Activated naive CD4-positive, alpha-beta T cell treated with anti-CD3 and anti-CD28 coated beads for 36 hours (primary cell): Measurements from ENCODE around the gene NANS. TPM values are rescaled to one million over a fixed set of nuclear protein-coding genes. Genes with fewer than 3 reads are reported as not detected.

Experiments
- CTCF ChIA-PET: fragments of 350-600 bp; sonication (Branson Sonifier 250); formaldehyde crosslinking; loops from one replicate; lab custom pipeline; 2021; ENCODE audit warnings: antibody characterized with exemption; lab: Charles Lee
- DNase-seq: peaks from one replicate; pipeline ENCODE4 v3.0.0-alpha.2; 2020
- H3K27ac Mint-ChIP-seq: one replicate; pipeline ENCODE4 v1.8.0; 2021; ENCODE audit warnings: mild to moderate bottlenecking, mixed read lengths
- H3K27me3 Mint-ChIP-seq: one replicate; pipeline ENCODE4 v1.8.0; 2021; ENCODE audit warnings: low read depth, mixed read lengths
- H3K36me3 Mint-ChIP-seq: one replicate; pipeline ENCODE4 v1.8.0; 2021; ENCODE audit warnings: low read depth, mixed read lengths
- H3K4me1 Mint-ChIP-seq: one replicate; pipeline ENCODE4 v1.8.0; 2021; ENCODE audit warnings: low read depth, mixed read lengths
- H3K4me3 Mint-ChIP-seq: one replicate; pipeline ENCODE4 v1.8.0; 2021; ENCODE audit warnings: mild to moderate bottlenecking, moderate library complexity, mixed read lengths
- H3K9me3 Mint-ChIP-seq: one replicate; pipeline ENCODE4 v1.8.0; 2021; ENCODE audit warnings: mixed read lengths
- intact Hi-C: fragments of 100-400 bp; cut with micrococcal nuclease; formaldehyde crosslinking; loops from one replicate; pipeline ENCODE4 v1.15.1; 2023
- total RNA-seq, 2 experiments: library from RNA; stranded (reverse); gene quantifications; one replicate each; pipeline ENCODE4 v1.2.3, GENCODE V29; 2021

Gene NANS
- total RNA-seq, 2 experiments from 2014 or later = 46.1 to 51.0 TPM

GRCh38 chr9:98040212-98040611 lies 16.3 kb upstream of the NANS start:
- CTCF ChIA-PET = interaction anchor here (1.0 to 2.3 kb wide), 2 partner anchors 13 to 117 kb away, joined by 4 to 12 read pairs; partner anchors contain the start of gene TRMO

DNA sequence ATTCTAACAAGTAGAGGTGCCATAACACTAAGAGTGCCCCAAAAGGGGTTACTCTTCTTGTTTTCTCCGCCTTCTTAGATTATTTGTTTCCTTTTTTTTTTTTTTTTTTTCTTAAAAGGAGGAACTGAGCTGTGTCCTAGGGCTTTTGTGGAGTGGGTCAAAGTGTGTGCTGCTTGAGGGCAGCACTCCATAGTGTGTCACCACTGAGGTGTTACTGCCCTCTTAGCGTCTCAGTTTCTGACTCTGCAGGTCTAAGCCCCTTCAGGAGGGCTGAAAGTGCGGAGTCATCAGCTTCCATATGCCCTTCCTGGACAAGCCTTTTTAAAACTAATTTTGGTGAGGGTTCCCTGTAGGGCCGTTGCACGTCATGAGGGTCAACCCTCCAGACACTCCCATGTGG lies 12.6 kb upstream of the NANS start:
- no peak for DNase-seq
- H3K27me3 Mint-ChIP-seq = no peaks in the 10 kb centered on the region
- H3K4me1 Mint-ChIP-seq = peaks cover 34% of the 10 kb centered on the region
- no peaks in the 10 kb centered on the region for H3K9me3 Mint-ChIP-seq
- H3K36me3 Mint-ChIP-seq = peaks cover 22% of the 10 kb centered on the region
- H3K4me3 Mint-ChIP-seq = no peak overlapping the region
- CTCF ChIA-PET = interaction anchor here (0.6 to 4.3 kb wide), 5 partner anchors 9 to 120 kb away, joined by 3 to 39 read pairs (median 13); no protein-coding TSS in a partner anchor
- H3K27ac Mint-ChIP-seq = no peak overlapping the region
- intact Hi-C loops = no loop called here

More at GRCh38 chr9:98040212-98040611, 16.3 kb upstream of the NANS start:
- Mint-ChIP-seq H3K9me3 (no peaks in the 10 kb centered on the region), H3K4me1 (peaks cover 4% of the 10 kb centered on the region), H3K27ac (no peak overlapping the region), H3K4me3 (no peak overlapping the region), H3K27me3 (no peaks in the 10 kb centered on the region), H3K36me3 (no peaks in the 10 kb centered on the region)
- intact Hi-C loops = no loop called here
- no peak for DNase-seq

GRCh38 chr9:98045234-98046179 lies 11.0 kb upstream of the NANS start:
- CTCF ChIA-PET = interaction anchor here (0.8 to 4.3 kb wide), 9 partner anchors 9 to 157 kb away, joined by 3 to 39 read pairs (median 5); partner anchors contain the start of gene ANP32B
- peak; percentile 58 for DNase-seq
- Mint-ChIP-seq H3K27me3 (no peaks in the 10 kb centered on the region), H3K4me1 (peaks cover 42% of the 10 kb centered on the region), H3K27ac (peak overlapping the region; percentile 90), H3K9me3 (no peaks in the 10 kb centered on the region), H3K36me3 (peaks cover 26% of the 10 kb centered on the region), H3K4me3 (peak overlapping the region; percentile 84)
- intact Hi-C loops = loop anchor here (1.0 kb wide), 3 partner anchors 11 to 122 kb away; partner anchors contain the start of gene NANS

GRCh38 chr9:98046180-98046543 lies 10.4 kb upstream of the NANS start:
- H3K36me3 Mint-ChIP-seq = peaks cover 26% of the 10 kb centered on the region
- CTCF ChIA-PET = interaction anchor here (1.0 to 4.3 kb wide), 7 partner anchors 8 to 123 kb away, joined by 3 to 39 read pairs (median 13); partner anchors contain the start of gene NANS
- intact Hi-C loops = no loop called here

DNA sequence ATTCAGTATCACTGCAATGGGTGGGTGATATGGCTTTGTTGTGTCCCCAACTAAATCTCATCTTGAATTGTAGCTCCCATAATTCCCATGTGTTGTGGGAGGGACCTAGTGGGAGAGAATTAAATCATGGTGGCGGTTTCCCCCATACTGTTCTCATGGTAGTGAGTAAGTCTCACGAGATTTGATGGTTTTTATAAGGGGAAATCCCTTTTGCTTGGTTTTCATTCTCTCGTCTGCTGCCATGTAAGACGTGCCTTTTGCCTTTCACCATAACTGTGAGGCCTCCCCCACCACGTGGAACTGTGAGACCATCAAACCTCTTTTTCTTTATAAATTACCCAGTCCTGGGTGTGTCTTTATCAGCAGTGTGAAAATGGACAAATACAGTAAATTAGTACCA lies 9.5 kb upstream of the NANS start:
- no peak for DNase-seq
- intact Hi-C loops = no loop called here
- peaks cover 42% of the 10 kb centered on the region for H3K4me1 Mint-ChIP-seq

More at GRCh38 chr9:98046180-98046543, 10.4 kb upstream of the NANS start:
- Mint-ChIP-seq H3K27ac (peak overlapping the region; percentile 90), H3K4me3 (peak overlapping the region; percentile 84), H3K9me3 (no peaks in the 10 kb centered on the region), H3K27me3 (no peaks in the 10 kb centered on the region), H3K4me1 (peaks cover 42% of the 10 kb centered on the region)
- DNase-seq = no peak

DNA sequence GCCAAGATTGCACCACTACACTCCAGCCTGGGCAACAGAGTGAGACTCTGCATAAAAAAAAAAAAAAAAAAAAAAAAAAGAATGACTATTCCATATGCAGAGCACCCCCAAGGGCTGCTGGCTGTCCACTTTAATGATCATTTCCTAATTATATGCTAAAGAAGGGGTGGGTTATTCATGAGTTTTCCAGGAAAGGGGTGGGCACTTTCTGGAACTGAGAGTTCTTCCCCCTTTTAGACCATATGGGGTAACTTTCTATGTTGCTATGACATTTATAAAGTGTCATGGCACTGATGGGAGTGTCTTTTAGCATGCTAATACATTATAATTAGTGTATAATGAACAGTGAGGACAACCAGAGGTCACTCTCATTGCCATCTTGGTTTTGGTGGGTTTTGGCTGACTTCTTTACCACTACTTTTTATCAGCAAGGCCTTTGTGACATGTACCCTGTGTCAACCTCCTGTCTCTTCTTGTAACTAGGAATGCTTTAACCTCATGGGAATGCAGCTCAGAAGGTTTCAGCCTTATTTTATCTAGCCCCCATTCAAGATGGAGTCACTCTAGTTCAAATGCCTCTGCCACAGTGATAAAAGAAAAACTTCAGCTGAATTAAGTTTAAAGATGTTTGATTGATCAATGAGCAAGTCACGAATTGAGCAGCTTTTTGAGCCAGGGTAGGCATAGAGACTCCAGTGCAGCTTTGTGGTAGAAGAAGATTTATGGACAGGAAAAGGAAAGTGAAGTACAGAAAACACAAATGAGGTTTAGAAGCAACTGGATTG lies 7.1 kb upstream of the NANS start:
- Mint-ChIP-seq H3K9me3 (no peaks in the 10 kb centered on the region), H3K27ac (peak overlapping the region; percentile 3), H3K27me3 (no peaks in the 10 kb centered on the region), H3K36me3 (peaks cover 31% of the 10 kb centered on the region), H3K4me3 (no peak overlapping the region), H3K4me1 (peaks cover 42% of the 10 kb centered on the region)
- no peak for DNase-seq
- intact Hi-C loops = loop anchor here (10.0 kb wide), 1 partner anchor 245 kb away; no protein-coding TSS in a partner anchor
- CTCF ChIA-PET = interaction anchor here (1.0 kb wide), 1 partner anchor 207 kb away, joined by 3 read pairs; no protein-coding TSS in a partner anchor

More for the DNA sequence above, 9.5 kb upstream of the NANS start:
- Mint-ChIP-seq H3K9me3 (no peaks in the 10 kb centered on the region), H3K27me3 (no peaks in the 10 kb centered on the region), H3K27ac (peak overlapping the region; percentile 56), H3K4me3 (peak overlapping the region; percentile 84), H3K36me3 (peaks cover 26% of the 10 kb centered on the region)
- CTCF ChIA-PET = interaction anchor here (0.9 to 3.5 kb wide), 5 partner anchors 9 to 123 kb away, joined by 3 to 22 read pairs (median 5); partner anchors contain the start of gene NANS

DNA sequence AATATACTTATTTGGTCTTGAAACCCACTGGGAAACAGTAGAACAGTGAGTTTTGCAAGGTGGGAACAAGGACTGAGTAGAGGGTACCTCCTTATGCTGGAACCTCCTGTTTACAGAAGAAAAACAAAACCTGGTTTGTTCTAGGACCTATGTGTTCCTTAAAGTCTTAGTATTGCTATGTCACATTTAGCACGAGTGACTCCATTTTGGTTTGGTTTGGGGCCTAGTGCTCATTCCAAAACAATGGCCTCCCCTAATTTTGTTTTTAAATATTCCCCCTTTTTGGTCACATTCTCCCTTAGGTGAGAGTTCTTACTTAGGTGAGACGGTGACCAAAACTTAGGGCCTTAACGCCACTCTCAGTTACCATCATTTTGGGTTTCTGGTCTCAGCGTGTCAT lies 6.2 kb upstream of the NANS start:
- Mint-ChIP-seq H3K4me1 (peaks cover 39% of the 10 kb centered on the region), H3K36me3 (peaks cover 31% of the 10 kb centered on the region), H3K9me3 (no peaks in the 10 kb centered on the region), H3K27ac (no peak overlapping the region), H3K27me3 (no peaks in the 10 kb centered on the region), H3K4me3 (no peak overlapping the region)
- CTCF ChIA-PET = interaction anchor here (0.6 to 1.0 kb wide), 2 partner anchors 52 to 206 kb away, joined by 3 to 4 read pairs; no protein-coding TSS in a partner anchor
- DNase-seq = no peak
- intact Hi-C loops = loop anchor here (10.0 kb wide), 1 partner anchor 246 kb away; no protein-coding TSS in a partner anchor

DNA sequence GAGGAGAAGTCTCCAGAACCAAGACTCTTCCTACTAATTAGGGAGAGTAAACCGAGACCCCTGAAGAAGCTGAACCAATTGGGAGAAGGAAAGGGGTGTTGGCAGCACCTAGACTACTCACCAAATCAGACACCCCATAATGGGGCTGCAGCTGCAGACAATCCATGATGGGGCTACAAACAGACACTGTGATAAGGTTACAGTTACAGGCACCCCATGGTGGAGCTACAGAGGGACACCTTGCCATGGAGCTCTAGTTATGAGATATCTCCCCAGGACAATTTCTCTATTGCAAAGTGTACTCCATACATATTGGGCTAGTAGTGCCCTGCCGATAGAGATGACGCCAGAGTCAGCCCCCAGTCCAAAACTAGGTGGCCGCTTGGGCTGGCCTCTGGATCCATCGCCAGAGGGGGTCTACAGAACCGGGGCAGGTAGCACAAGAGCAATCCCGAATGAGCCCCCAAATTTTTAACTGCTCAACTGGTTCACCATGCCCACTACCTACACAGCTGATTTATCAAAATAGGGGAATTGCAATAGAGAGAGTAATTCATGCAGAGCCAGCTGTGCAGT lies 2.1 kb upstream of the NANS start:
- Mint-ChIP-seq H3K4me1 (peaks cover 30% of the 10 kb centered on the region), H3K36me3 (peaks cover 10% of the 10 kb centered on the region), H3K9me3 (no peaks in the 10 kb centered on the region), H3K4me3 (no peak overlapping the region), H3K27ac (no peak overlapping the region), H3K27me3 (no peaks in the 10 kb centered on the region)
- CTCF ChIA-PET = interaction anchor here (0.5 to 2.6 kb wide), 4 partner anchors 9 to 133 kb away, joined by 3 to 13 read pairs (median 4); no protein-coding TSS in a partner anchor
- intact Hi-C loops = loop anchor here (10.0 kb wide), 1 partner anchor 250 kb away; no protein-coding TSS in a partner anchor
- no peak for DNase-seq

DNA sequence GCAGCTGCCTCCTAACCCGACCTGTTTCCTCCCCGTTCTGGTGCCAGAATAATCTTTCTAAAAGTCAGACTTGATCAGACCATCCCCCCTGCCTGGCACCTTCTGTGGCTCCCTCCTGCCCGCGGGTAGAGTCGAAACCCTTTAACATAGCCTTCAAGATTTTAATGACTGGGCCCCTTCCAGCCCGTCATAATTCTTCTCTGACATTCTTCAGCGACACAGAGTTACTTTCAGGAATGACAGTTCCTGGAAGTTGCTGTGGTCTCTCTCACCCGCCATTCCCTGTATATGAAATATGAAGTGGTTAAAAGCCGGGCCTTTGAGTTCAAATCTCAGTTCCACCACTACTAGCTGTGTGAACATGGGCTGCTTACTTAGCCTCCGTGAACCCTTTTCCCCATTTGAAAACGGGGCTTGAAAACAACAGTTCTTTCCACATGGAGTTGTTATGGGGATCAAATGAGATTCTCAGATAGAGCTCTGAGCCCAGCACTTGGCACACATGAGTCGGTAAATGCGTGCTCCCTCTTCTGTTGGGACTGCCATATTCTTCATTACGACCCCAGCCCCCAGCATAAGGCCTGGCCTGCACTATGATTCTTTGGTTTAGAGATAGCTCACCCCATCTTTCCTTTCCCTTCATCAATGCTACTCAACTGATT lies 737 bp downstream of the NANS start:
- Mint-ChIP-seq H3K4me3 (peak overlapping the region; percentile 94), H3K9me3 (no peaks in the 10 kb centered on the region), H3K27me3 (no peaks in the 10 kb centered on the region), H3K4me1 (peaks cover 27% of the 10 kb centered on the region), H3K36me3 (peaks cover 15% of the 10 kb centered on the region), H3K27ac (peak overlapping the region; percentile 92)
- intact Hi-C loops = loop anchor here (10.0 kb wide), 1 partner anchor 252 kb away; no protein-coding TSS in a partner anchor
- CTCF ChIA-PET = interaction anchor here (1.0 to 2.2 kb wide), 7 partner anchors 10 to 134 kb away, joined by 3 to 15 read pairs (median 6); no protein-coding TSS in a partner anchor
- DNase-seq = peak; percentile 60

DNA sequence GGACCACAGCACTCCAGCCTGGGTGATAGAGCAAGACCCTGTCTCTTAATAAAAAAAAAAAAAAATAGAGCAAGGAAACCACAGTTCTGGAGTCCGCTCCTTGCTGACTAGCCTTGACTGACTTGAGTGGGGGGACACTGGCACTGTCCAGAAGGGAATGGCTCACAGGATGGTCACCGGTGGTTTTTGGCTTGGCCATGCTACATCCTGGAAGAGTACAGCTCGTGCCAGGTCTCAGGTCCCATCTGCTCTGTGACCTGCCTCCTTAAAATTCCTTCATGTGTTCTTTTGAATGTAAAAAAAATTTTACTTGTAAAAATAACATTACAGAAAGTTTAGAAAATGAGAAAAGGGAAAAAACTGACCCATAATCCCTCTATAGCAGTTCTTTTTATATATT lies 5.6 kb downstream of the NANS start:
- no peak overlapping the region for H3K27ac Mint-ChIP-seq
- H3K9me3 Mint-ChIP-seq = no peaks in the 10 kb centered on the region
- peaks cover 25% of the 10 kb centered on the region for H3K4me1 Mint-ChIP-seq
- no peaks in the 10 kb centered on the region for H3K27me3 Mint-ChIP-seq
- peaks cover 35% of the 10 kb centered on the region for H3K36me3 Mint-ChIP-seq
- no peak overlapping the region for H3K4me3 Mint-ChIP-seq
- intact Hi-C loops = no loop called here
- CTCF ChIA-PET = interaction anchor here (0.6 to 1.9 kb wide), 4 partner anchors 11 to 381 kb away, joined by 3 to 6 read pairs (median 4); no protein-coding TSS in a partner anchor
- no peak for DNase-seq
